SK-N-SH (cell line): Measurements from ENCODE around the gene TMPRSS2. TPM values are rescaled to one million over a fixed set of nuclear protein-coding genes. Genes with fewer than 3 reads are reported as not detected.

ENCODE experiments used
- CTCF ChIA-PET: fragments of 300-600, 350-600 bp; formaldehyde crosslinking; extraction: SDS; loops from one replicate; lab custom pipeline; 2021; lab: Yijun Ruan, JAX
- POLR2A ChIA-PET: fragments of 350-600 bp; sonication (Branson Sonifier 250); formaldehyde crosslinking; extraction: SDS; loops from one replicate; lab custom pipeline; 2020; ENCODE audit warnings: antibody characterized with exemption, inconsistent platforms; lab: Yijun Ruan, JAX
- DNase-seq: peaks from one replicate; pipeline ENCODE4 v3.0.0; 2012
- H2AFZ ChIP-seq: fragments of 200-600 bp; sonication (generic); 2 replicates; pipeline ENCODE4 v1.8.1; 2016; ENCODE audit warnings: antibody characterized with exemption, mild to moderate bottlenecking, low read depth
- H3F3A ChIP-seq: fragments of 200-600 bp; sonication (generic); replicated peaks from 2 replicates; pipeline ENCODE3; 2016; ENCODE audit warnings: antibody characterized with exemption, mild to moderate bottlenecking; ENCODE audit not compliant: insufficient read depth
- H3K27ac ChIP-seq, 2 experiments: fragments of 200-500 bp in 1 of 2; fragments of 200-600 bp in 1 of 2; sonication (Bioruptor generic) in 1 of 2; sonication (generic), shearing (Covaris generic) in 1 of 2; 2 replicates each; pipeline versions ENCODE4 v1.5.1 to v1.6.1; 2014 to 2016; ENCODE audit warnings: low read depth in 2 of 2, inconsistent platforms in 1 of 2, low read length in 1 of 2, mild to moderate bottlenecking in 1 of 2, mixed read lengths in 1 of 2
- H3K27me3 ChIP-seq: fragments of 200-600 bp; sonication (generic), shearing (Covaris generic); 2 replicates; pipeline ENCODE4 v1.6.1; 2016; ENCODE audit warnings: mixed run types; ENCODE audit not compliant: insufficient read depth
- H3K36me3 ChIP-seq, 2 experiments: fragments of 200-500 bp in 1 of 2; fragments of 200-600 bp in 1 of 2; sonication (Bioruptor generic) in 1 of 2; sonication (generic) in 1 of 2; replicated peaks in 1 of 2; 2 replicates each; pipeline versions ENCODE3 to v1.5.1; 2014 to 2016; ENCODE audit warnings: low read length in 1 of 2, mild to moderate bottlenecking in 1 of 2; ENCODE audit not compliant: insufficient read depth in 2 of 2, control insufficient read depth in 1 of 2
- H3K4me1 ChIP-seq, 2 experiments: fragments of 200-500 bp in 1 of 2; fragments of 200-600 bp in 1 of 2; sonication (Bioruptor generic) in 1 of 2; sonication (generic), shearing (Covaris generic) in 1 of 2; 2 replicates each; pipeline versions ENCODE4 v1.5.1 to v1.6.1; 2014 to 2016; ENCODE audit warnings: low read depth in 1 of 2, low read length in 1 of 2, mixed run types in 1 of 2; ENCODE audit not compliant: insufficient read depth in 2 of 2, control insufficient read depth in 1 of 2
- H3K4me2 ChIP-seq: fragments of 200-600 bp; sonication (generic), shearing (Covaris generic); 2 replicates; pipeline ENCODE4 v1.6.1; 2017; ENCODE audit warnings: mixed run types
- H3K4me3 ChIP-seq, 2 experiments: fragments of 200-500 bp in 1 of 2; fragments of 200-600 bp in 1 of 2; sonication (Bioruptor generic) in 1 of 2; sonication (generic), shearing (Covaris generic) in 1 of 2; 2 replicates each; pipeline versions ENCODE4 v1.5.1 to v1.8.1; 2014 to 2016; ENCODE audit warnings: low read depth in 2 of 2, inconsistent platforms in 1 of 2, low read length in 1 of 2, mild to moderate bottlenecking in 1 of 2, mixed read lengths in 1 of 2, moderate library complexity in 1 of 2
- H3K79me2 ChIP-seq: fragments of 200-600 bp; sonication (generic); 2 replicates; pipeline ENCODE4 v1.8.1; 2017; ENCODE audit warnings: mild to moderate bottlenecking; ENCODE audit not compliant: insufficient read depth
- H3K9ac ChIP-seq: fragments of 200-600 bp; sonication (generic); 2 replicates; pipeline ENCODE4 v1.6.1; 2017; ENCODE audit warnings: mixed run types
- H3K9me2 ChIP-seq: fragments of 200-600 bp; sonication (generic); 2 replicates; pipeline ENCODE4 v1.6.1; 2017; ENCODE audit warnings: mixed run types
- H3K9me3 ChIP-seq: fragments of 200-600 bp; sonication (generic); 2 replicates; pipeline ENCODE4 v1.6.1; 2017; ENCODE audit warnings: mixed run types, mild to moderate bottlenecking, moderate library complexity
- H4K20me1 ChIP-seq: fragments of 200-600 bp; sonication (generic); 2 replicates; pipeline ENCODE4 v1.6.1; 2017; ENCODE audit warnings: mild to moderate bottlenecking, mixed run types; ENCODE audit not compliant: insufficient read depth
- CHD2 ChIP-seq: fragments of 150-350 bp; IDR thresholded peaks from 2 replicates; pipeline ENCODE4 v1.6.1; 2018; ENCODE audit warnings: low read length; ENCODE audit not compliant: partially characterized antibody
- CTCF ChIP-seq: fragments of 200-600 bp; sonication (generic); IDR thresholded peaks from 2 replicates; pipeline ENCODE4 v1.6.1; 2017; ENCODE audit warnings: antibody characterized with exemption, mild to moderate bottlenecking, moderate library complexity
- FOXJ3 ChIP-seq: sonication (generic); formaldehyde crosslinking; IDR thresholded peaks from 2 replicates; pipeline ENCODE4 v1.5.1; 2020; ENCODE audit warnings: mild to moderate bottlenecking, missing genetic modification reagents
- FOXM1 ChIP-seq: IDR thresholded peaks from 2 replicates; pipeline ENCODE4 v1.4.0; 2012; ENCODE audit warnings: low read depth, mild to moderate bottlenecking
- NRF1 ChIP-seq: IDR thresholded peaks from 2 replicates; pipeline ENCODE4 v1.6.1; 2012; ENCODE audit warnings: low read depth, mild to moderate bottlenecking, low read length
- POLR2AphosphoS5 ChIP-seq: IDR thresholded peaks from 2 replicates; pipeline ENCODE4 v1.6.1; 2012; ENCODE audit warnings: low read depth, low read length
- RAD21 ChIP-seq: IDR thresholded peaks from 2 replicates; pipeline ENCODE4 v1.6.1; 2012; ENCODE audit warnings: mild to moderate bottlenecking, low read length
- TCF12 ChIP-seq: IDR thresholded peaks from 2 replicates; pipeline ENCODE4 v1.4.0; 2012
- WGBS: methylation state at CpG from one replicate; pipeline ENCODE4 v1.1.6; 2017; ENCODE audit warnings: low lambda C conversion rate; 5-methylcytosine and 5-hydroxymethylcytosine counted together
- polyA plus RNA-seq, 3 experiments: library from polyadenylated mRNA; depleted of rRNA; stranded (reverse); fragments of >200 nt; gene quantifications; 2 replicates each; pipeline ENCODE4 v1.2.3, GENCODE V29; 2012
- TF ChIP-seq, protein P1 (sequence below): IDR thresholded peaks from 2 replicates; pipeline ENCODE4 v1.6.1; 2012; ENCODE audit warnings: mild to moderate bottlenecking, low read depth, low read length, moderate library complexity
- TF ChIP-seq, protein P2 (sequence below): IDR thresholded peaks from 2 replicates; pipeline ENCODE4 v1.4.0; 2012; ENCODE audit warnings: low read depth, borderline replicate concordance

The TMPRSS2 gene
- polyA plus RNA-seq, 1 of the 3 experiments (the other 2 are of a cell fraction) = not detected

GRCh38 chr21:41503331-41503730, 4.6 kb downstream of the TMPRSS2 start:
- POLR2A ChIA-PET = no interaction called here
- WGBS = 58% methylated on average over 4 of the region's 4 CpGs
- peaks cover 18% of the 10 kb centered on the region; the same call in 1 of the 2 replicates for H3K27me3 ChIP-seq
- no peak overlapping the region for H3K27ac ChIP-seq
- H3F3A ChIP-seq = no peaks in the 10 kb centered on the region
- no peak overlapping the region for H3K9ac ChIP-seq
- H3K9me3 ChIP-seq = no peaks in the 10 kb centered on the region
- H3K9me2 ChIP-seq = no peaks in the 10 kb centered on the region
- no peaks in the 10 kb centered on the region for H3K36me3 ChIP-seq
- H3K4me2 ChIP-seq = no peak overlapping the region
- no peaks in the 10 kb centered on the region for H3K4me1 ChIP-seq
- H3K79me2 ChIP-seq = no peaks in the 10 kb centered on the region
- no peak for DNase-seq
- CTCF ChIA-PET = no interaction called here
- H2AFZ ChIP-seq = no peak overlapping the region
- no peaks in the 10 kb centered on the region for H4K20me1 ChIP-seq
- H3K4me3 ChIP-seq = no peak overlapping the region
- TF ChIP-seq RAD21 = no peak
- no peak for TF ChIP-seq NRF1
- TF ChIP-seq, protein P1, sequence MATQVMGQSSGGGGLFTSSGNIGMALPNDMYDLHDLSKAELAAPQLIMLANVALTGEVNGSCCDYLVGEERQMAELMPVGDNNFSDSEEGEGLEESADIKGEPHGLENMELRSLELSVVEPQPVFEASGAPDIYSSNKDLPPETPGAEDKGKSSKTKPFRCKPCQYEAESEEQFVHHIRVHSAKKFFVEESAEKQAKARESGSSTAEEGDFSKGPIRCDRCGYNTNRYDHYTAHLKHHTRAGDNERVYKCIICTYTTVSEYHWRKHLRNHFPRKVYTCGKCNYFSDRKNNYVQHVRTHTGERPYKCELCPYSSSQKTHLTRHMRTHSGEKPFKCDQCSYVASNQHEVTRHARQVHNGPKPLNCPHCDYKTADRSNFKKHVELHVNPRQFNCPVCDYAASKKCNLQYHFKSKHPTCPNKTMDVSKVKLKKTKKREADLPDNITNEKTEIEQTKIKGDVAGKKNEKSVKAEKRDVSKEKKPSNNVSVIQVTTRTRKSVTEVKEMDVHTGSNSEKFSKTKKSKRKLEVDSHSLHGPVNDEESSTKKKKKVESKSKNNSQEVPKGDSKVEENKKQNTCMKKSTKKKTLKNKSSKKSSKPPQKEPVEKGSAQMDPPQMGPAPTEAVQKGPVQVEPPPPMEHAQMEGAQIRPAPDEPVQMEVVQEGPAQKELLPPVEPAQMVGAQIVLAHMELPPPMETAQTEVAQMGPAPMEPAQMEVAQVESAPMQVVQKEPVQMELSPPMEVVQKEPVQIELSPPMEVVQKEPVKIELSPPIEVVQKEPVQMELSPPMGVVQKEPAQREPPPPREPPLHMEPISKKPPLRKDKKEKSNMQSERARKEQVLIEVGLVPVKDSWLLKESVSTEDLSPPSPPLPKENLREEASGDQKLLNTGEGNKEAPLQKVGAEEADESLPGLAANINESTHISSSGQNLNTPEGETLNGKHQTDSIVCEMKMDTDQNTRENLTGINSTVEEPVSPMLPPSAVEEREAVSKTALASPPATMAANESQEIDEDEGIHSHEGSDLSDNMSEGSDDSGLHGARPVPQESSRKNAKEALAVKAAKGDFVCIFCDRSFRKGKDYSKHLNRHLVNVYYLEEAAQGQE = no peak
- TF ChIP-seq, protein P2, sequence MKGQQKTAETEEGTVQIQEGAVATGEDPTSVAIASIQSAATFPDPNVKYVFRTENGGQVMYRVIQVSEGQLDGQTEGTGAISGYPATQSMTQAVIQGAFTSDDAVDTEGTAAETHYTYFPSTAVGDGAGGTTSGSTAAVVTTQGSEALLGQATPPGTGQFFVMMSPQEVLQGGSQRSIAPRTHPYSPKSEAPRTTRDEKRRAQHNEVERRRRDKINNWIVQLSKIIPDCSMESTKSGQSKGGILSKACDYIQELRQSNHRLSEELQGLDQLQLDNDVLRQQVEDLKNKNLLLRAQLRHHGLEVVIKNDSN = no peak
- no peak for TF ChIP-seq CTCF
- TF ChIP-seq POLR2AphosphoS5 = no peak

DNA sequence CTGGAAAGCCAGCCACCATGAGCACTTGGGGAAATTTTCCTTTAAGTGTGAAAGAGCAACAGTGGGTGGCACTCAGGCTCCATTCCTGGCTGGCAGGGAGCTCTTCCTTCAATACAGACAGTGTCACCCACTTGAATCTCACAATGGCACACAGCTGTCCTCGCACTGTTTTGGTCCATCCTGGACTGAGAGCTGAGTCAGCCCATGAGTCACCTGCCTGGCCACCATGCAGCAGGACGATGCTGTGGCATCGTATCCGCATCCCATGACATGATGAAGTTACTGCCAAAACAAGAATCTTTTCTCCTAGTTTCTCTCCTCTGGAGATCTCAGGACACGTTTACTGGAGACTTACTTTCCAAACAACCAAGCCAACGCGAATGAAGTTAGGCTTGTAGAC, 6.0 kb downstream of the TMPRSS2 start:
- TF ChIP-seq FOXM1 (no peak), CHD2 (no peak), FOXJ3 (CRISPR knock-in tag) (no peak), TCF12 (no peak)
- Histone ChIP-seq H2AFZ (no peak overlapping the region), H3F3A (no peaks in the 10 kb centered on the region), H3K9me3 (no peaks in the 10 kb centered on the region), H3K9ac (no peak overlapping the region), H3K36me3 (no peaks in the 10 kb centered on the region), H4K20me1 (no peaks in the 10 kb centered on the region), H3K9me2 (no peaks in the 10 kb centered on the region), H3K27me3 (peaks cover 31% of the 10 kb centered on the region; the same call in 1 of the 2 replicates), H3K4me2 (no peak overlapping the region), H3K27ac (no peak overlapping the region), H3K79me2 (no peaks in the 10 kb centered on the region), H3K4me3 (no peak overlapping the region), H3K4me1 (no peaks in the 10 kb centered on the region)
- DNase-seq = no peak
- POLR2A ChIA-PET = no interaction called here
- 27% methylated on average over 7 of the region's 7 CpGs for WGBS
- CTCF ChIA-PET = no interaction called here
